EH (cell line): ENCODE data around the gene SRRT.
"Not testable (repeated sequence)": the region's sequence is repeated elsewhere in the genome, so short reads cannot be mapped to it uniquely, and the experiment has no call there.

ENCODE experiments used
- DNase-seq: peaks from one replicate; pipeline ENCODE4 v3.0.0-alpha.2; 2015; ENCODE audit warnings: low read depth

SRRT gene

DNA sequence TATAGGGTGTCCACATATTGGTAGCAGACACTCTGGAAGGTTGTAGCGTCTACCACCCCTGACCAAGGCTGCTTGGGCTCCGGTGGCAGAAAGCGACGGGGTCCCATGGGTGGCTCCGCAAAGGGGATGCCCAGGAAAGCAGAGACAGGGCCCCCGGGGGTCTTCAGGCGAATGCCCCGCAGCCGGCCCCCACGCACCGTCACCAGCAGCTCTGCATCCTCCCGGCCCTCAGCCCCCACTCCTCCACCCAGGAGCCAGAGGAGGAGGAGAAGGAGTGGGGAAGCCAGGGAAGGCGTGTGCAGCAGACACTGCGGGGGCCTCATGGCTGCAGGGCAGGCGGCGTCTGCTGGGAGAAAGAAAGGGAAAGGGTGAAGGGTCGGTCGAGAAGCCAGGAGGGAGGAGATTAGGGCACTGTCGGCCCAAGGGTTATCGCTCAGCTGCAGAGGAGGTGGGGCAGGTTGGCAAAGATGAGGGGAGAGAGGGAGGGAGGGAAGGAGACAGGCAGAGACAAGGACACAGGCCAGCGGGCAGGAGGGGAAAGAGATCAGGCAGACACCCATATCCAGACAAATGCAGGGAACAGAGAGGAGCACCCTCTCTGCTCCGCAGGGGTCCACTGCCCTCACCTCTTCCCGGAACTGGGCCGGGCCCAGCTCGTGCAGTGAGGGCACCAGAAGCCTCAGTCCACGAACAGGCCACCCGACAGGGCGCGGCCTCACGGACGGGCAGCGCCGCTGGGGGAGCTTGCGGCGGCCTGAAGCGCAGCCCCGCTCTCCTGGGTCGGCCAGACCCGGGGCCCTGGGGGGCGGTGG lies 19.2 kb downstream of the SRRT start:
- no peak for DNase-seq

GRCh38 chr7:100894860-100895700 lies 20.2 kb downstream of the SRRT start:
- DNase-seq = peak; percentile 18

- no peak for DNase-seq
These were observed 20.7 kb downstream of the SRRT start, which contains the start of gene ACHE for GRCh38 chr7:100895701-100895955. TSS of gene ACHE (minus strand) at chr7:100895888. CDS start at chr7:100894232, 1,656 bp downstream.

DNA sequence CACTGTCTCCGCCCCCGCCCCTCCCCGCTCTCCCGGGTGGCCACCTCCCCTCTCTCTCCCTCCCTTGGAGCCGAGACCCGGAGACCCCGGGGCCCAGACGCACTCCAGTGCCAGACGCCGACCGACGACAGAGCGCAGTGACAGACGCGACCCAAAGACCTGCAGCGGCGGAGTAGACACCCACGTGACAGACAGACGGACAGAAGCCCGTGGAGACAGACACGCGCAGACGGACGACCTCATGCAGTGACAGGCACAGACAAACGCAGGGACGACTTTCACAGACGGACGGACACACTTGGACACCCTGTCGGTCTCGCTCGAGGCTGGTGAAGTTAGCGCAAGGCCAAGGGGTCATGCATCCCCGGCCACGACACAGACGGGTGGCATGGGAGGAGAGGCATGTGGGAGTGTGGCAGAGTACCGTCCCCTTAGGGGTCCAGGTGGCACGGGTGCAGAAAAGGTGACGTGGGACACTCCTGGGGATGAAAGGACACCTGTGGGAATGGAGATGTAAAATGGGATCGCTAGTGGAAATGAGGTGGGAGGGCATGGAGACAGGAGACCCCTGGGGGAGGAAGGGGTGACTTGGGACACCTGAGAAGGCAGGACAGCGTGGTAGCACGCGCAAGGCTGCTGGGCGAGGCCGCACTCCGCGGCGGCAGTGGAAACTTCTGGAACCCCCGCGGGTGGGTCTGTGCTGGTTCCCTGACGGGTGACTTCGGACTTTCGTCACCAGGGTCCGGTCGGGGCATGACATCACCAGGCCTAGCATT lies 21.2 kb downstream of the SRRT start:
- DNase-seq = no peak

DNA sequence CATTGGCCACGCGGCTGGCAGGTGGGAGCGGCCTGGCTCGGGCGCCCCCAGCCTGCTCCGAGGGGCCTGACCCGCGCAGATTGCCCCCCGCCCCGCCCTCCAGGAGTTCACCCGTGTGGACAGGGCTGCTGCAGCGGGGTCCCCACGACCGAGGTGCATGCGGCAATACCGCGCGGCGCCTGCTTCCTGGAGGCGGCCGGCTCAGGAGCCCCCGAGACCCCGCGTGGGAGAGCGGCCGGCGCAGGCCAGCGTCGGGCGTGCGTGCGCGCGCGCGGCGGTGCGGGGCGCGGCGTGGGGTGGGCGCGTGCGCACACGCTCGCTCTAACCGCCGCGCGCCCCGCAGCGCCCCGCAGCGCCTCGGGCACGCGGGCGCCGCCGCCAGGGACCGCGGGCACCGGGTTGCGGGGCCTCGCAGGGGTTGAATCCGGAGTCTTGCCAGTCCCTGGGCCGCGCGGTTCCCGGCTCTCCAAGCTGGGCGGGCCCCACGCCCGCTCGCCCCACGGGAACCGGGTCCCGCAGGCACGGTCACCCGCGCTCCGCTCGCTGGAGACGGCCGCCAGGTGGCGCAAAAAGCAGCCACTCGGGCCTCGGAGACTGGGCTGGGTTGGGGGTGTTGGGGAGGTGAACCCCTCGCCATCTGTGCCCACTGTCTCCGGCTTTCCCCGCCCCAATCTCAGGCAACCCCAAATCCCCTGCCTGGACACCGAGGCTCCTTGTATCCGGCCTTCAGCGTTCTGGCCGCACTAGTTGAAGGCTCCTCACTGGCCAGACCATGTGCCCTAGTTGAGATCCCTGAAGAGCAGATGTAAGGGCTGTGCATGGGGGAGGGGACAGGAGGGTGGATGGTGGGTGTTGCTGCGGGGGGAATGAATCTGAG lies 22.1 kb downstream of the SRRT start:
- peak; percentile 32 for DNase-seq

DNA sequence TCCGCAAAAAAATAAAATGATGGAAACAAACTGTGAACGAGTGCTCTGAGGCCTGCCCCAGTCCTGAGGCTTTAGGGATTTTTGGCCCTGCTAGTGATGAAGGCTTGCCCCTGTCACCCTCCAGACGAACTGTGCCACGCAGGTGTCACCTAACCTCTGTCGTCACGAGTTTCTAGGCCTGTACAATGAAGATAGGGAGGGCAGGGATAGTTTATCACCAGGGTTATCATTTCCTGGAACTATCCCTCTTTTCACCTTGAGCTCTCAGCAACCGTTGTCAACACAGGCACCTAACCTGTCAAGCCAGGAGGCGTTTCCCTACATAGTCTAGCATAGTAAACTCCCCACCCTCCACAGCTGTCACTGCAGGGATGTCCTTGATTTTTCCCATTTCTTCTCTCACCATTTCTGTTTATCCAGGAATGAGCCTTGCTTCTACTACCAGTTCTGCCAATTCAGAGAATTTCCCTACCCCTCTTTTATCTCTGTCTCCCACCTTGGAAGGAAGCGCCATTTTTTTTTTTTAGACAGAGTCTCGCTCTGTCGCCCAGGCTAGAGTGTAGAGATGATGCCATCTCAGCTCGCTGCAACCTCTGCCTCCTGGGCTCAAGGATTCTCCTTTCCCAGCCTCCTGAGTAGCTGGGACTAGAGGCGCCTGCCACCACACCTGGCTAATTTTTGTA lies 23.0 kb downstream of the SRRT start:
- DNase-seq = no peak

GRCh38 chr7:100899432-100899831 lies 24.5 kb downstream of the SRRT start:
- DNase-seq = no peak

GRCh38 chr7:100900978-100901377 lies 26.1 kb downstream of the SRRT start:
- DNase-seq = no peak

DNA sequence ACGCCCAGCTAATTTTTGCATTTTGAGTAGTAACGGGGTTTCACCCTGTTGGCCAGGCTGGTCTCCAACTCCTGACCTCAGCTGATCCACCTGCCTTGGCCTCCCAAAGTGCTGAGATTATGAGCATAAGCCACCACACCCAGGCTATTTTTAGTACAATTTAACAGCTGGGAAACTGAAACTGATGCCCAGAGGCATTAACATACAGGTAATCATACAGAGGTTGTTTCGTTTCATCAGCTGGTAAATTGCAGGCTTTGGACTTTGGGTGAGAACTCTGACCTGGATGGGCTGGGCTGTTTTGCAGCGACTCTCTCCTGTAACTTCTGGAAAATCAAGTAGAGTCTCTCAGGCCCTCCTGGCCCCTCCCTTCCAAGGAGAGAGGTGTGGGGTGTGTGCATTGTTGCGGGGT lies 27.0 kb downstream of the SRRT start:
- DNase-seq = no peak

GRCh38 chr7:100902638-100903037 lies 27.7 kb downstream of the SRRT start:
- DNase-seq = no peak

GRCh38 chr7:100908512-100908911 lies 33.6 kb downstream of the SRRT start:
- no peak for DNase-seq

GRCh38 chr7:100910443-100910842 lies 35.5 kb downstream of the SRRT start:
- DNase-seq = not testable (repeated sequence)

DNA sequence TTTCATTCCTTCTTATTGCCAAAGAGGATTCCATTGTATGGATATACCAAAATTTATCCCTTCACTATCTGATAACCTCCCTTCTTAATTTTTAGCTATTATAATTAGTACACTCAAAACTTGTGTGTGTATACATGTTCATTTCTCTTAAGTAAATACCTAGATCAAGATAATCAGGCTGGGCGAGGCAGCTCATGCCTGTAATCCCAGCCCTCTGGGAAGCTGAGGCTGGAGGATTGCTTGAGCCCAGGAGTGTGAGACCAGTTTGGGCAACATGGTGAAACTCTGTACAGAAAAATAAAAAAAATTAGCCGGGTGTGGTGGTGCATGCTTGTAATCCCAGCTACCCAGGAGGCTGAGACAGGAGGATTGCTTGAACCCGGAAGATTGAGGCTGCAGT lies 36.6 kb downstream of the SRRT start:
- no peak for DNase-seq

DNA sequence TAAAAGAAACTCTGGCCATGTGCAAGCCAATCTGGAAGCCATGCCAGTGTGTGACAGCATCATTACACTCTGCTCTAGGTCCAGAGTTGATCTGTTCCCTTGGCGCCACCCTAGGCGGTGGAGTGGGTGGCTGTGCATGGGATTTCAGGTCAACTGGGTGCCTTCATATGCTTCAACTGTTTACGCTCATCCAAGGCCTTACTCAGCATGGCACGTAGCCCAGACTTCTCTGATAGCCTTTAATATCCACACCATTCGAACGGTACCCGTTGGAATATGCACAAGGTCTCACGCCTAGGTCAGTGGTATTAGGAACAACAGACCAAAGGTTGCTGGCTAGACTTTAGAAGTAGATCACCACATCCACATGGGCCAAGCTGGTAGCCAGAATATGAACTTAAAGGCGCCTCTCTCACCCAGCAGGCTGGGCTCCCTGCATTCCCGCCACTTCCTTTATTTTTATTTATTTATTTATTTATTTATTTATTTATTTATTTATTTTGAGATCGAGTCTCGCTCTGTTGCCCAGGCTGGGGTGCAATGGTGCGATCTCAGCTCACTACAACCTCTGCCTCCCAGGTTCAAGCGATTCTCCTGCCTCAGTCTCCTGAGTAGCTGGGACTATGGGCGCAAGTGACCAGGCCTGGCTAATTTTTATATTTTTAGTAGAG lies 39.4 kb downstream of the SRRT start:
- no peak for DNase-seq

DNA sequence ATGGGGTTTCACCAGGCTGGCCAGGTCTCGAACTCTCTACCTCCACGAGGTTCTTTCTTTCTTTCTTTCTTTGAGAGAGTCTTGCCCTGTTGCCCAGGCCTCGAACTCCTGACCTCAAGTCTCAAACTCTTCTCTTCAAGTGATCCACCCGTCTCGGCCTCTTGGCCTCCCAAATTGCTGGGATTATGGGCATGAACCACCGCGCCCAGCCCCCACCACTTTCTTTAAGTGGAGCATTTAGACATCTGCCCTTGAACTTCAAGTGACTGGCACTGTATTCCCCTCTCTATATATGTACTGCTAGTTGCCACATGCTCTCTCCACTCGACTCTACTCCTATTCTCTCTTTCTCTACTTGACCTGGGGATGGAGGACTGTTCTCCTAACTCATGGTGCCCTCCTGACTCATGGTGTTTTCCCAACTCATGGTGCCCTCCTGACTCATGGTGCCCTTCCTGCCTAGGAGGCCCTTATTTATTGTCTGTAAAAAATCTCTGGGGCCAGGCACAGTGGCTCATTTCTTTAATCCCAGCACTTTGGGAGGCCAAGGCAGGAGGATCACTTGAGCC lies 40.1 kb downstream of the SRRT start:
- no peak for DNase-seq

- DNase-seq = not testable (repeated sequence)
These were observed 44.4 kb downstream of the SRRT start for GRCh38 chr7:100919335-100919734.

DNA sequence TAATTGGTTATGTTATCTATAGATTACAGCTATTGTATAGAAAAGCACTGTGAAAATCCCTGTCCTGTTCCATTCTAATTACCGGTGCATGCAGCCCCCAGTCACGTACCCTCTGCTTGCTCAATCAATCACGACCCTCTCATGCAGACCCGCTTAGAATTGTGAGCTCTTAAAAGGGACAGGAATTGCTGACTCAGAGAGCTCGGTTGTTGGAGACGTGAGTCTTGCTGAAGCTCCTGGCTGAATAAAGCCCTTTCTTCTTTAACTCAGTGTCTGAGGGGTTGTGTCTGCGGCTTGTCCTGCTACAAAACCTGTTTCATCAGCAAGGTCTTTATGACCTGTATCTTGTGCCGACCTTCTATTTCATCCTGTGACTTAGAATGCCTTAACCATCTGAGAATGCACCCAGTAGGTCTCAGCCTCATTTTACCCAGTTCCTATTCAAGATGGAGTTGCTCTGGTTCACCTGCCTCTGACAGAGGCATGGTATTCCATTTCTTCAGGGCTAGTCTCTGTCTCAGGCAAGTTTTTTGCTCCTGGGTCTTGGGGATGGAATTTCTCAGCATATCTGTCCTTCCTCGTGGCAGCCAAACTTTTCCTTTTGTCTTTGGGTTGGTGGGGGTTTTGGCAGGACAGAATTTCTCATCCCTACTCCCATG lies 45.0 kb downstream of the SRRT start:
- DNase-seq = not testable (repeated sequence)

- no peak for DNase-seq
These were observed 46.1 kb downstream of the SRRT start for GRCh38 chr7:100921039-100921438.

- DNase-seq = not testable (repeated sequence)
These were observed 48.7 kb downstream of the SRRT start for GRCh38 chr7:100923616-100924015.

- no peak for DNase-seq
These were observed 54.9 kb downstream of the SRRT start for GRCh38 chr7:100929808-100930174.
